Heart left ventricle (tissue), 16 donors: Measurements from ENCODE around the gene WWOX. TPM values are rescaled to one million over a fixed set of nuclear protein-coding genes. Genes with fewer than 3 reads are reported as not detected.

Experiments
- ATAC-seq, 4 donors: fragments of 200-7000 bp; cut with Tn5 transposase; one replicate each; pipeline ENCODE4 v1.9.1; 2020 to 2022; ENCODE audit warnings: moderate library complexity in 4 of 4, mild to moderate bottlenecking in 3 of 4, moderate number of reproducible peaks in 1 of 4
- DNase-seq, 5 donors: peaks; one replicate each; pipeline ENCODE4 v3.0.0-alpha.2; 2020
- H3K27ac ChIP-seq, 12 donors: fragments of 200-600 bp; sonication (generic) in 4 of 12; one replicate each; pipeline versions ENCODE4 v1.5.0 to v1.8.0; 2016 to 2022; ENCODE audit warnings: mild to moderate bottlenecking in 2 of 12
- H3K27me3 ChIP-seq, 9 donors: fragments of 200-600 bp; sonication (generic) in 2 of 9; one replicate each; pipeline versions ENCODE4 v1.5.1 to v1.8.0; 2016 to 2022; ENCODE audit warnings: mild to moderate bottlenecking in 3 of 9
- H3K36me3 ChIP-seq, 9 donors: fragments of 200-600 bp; sonication (generic) in 2 of 9; one replicate each; pipeline versions ENCODE4 v1.5.0 to v1.8.0; 2018 to 2022; ENCODE audit warnings: mild to moderate bottlenecking in 2 of 9
- H3K4me1 ChIP-seq, 12 donors: fragments of 200-600 bp; sonication (generic) in 4 of 12; one replicate each; pipeline versions ENCODE4 v1.5.0 to v1.8.0; 2016 to 2022; ENCODE audit warnings: mild to moderate bottlenecking in 3 of 12
- H3K4me3 ChIP-seq, 12 donors: fragments of 200-600 bp; sonication (generic) in 4 of 12; one replicate each; pipeline versions ENCODE4 v1.5.0 to v1.8.0; 2017 to 2022; ENCODE audit warnings: mild to moderate bottlenecking in 9 of 12, moderate library complexity in 4 of 12
- H3K9me3 ChIP-seq, 12 donors: fragments of 200-600 bp; sonication (generic) in 4 of 12; one replicate each; pipeline versions ENCODE4 v1.5.0 to v1.8.0; 2016 to 2022; ENCODE audit warnings: mild to moderate bottlenecking in 1 of 12
- POLR2A ChIP-seq, 2 donors: fragments of 450-650 bp; IDR thresholded peaks; one replicate each; pipeline ENCODE4 v1.6.1; 2017; ENCODE audit warnings: antibody characterized with exemption in 2 of 2, mild to moderate bottlenecking in 2 of 2, moderate library complexity in 2 of 2
- WGBS, 4 donors: extraction: QIAGEN DNeasy Blood & Tissue Kit in 2 of 4; methylation state at CpG; one replicate each; pipeline versions ENCODE4 v1.1.5 to v1.1.7; 2013 to 2018; 5-methylcytosine and 5-hydroxymethylcytosine counted together
- intact Hi-C, 10 donors: fragments of 100-400 bp; cut with DNase I; formaldehyde crosslinking; loops; one replicate each; pipeline versions ENCODE4 v1.11.1 to v1.14.2; 2022
- polyA plus RNA-seq, 2 donors: library from polyadenylated mRNA; stranded (reverse); fragments of 200-250 nt; gene quantifications; one replicate each; pipeline ENCODE4 v1.2.3, GENCODE V29; 2013
- total RNA-seq, 9 donors: library from RNA; depleted of rRNA in 2 of 9; stranded (reverse); fragments of >200 nt in 2 of 9; fragmentation: NEBNext Ultra II Directional in 3 of 9; extraction: Animal tissue kit (Norgen Biotek cat#: 25700) in 3 of 9; gene quantifications; one replicate each; pipeline versions ENCODE4 v1.1.0 to v1.2.4, GENCODE V29; 2016 to 2023
- TF ChIP-seq, protein P1 (sequence below), 12 donors: fragments of 200-600 bp; sonication (generic) in 4 of 12; IDR thresholded peaks; one replicate each; pipeline versions ENCODE4 v1.5.0 to v1.8.0; 2018 to 2022; ENCODE audit warnings: antibody characterized with exemption in 12 of 12, mild to moderate bottlenecking in 5 of 12
- donor health status: ischemic (EF 13 %, LVEDD 7.1; RV severe dilation, severe dysfunction).
- donor health status: healthy with polysubstance abuse.
- donor health status: DM: no; HTN: yes; CAD: no.
- donor health status: DM: no; HTN: no; CAD: no.
- donor health status: ischemic (EF 25% LVEDD 6.9; RV normal size, moderate dysfunction).
- donor health status: ischemic (EF 25% LVEDD 5.7; RV mildly dilated, moderate dysfunction).
- donor health status: healthy.
- donor health status: DM: yes; HTN: yes; CAD: no.
- donor health status: ischemic (EF 35%, LVEDD 5.7; RV mildly dilated, moderate dysfunction).
- donor health status: nonischemic (EF 11% LVEDD 7.7; RV severe dilation, severe dysfunction).
- donor health status: DM: yes; HTN: yes; CAD: no.
- donor health status: PGD.
- donor health status: ischemic (EF 29% LVEDD 5.4; RV normal size, mild dysfunction).
- donor health status: nonischemic (EF 23%, LVEDD 6.1; RV moderate dilation, normal function).

Gene WWOX
- total and polyA plus RNA-seq, 11 donors = 4.3 to 18.3 (median 9.1) TPM

GRCh38 chr16:78200623-78201096, 101.2 kb downstream of the WWOX start:
- intact Hi-C loops = loop anchor here in 1 of 10 donors (10.0 kb wide), 1 partner anchor 64 kb away; no protein-coding TSS in a partner anchor
- ATAC-seq (no peak), DNase-seq (no peak)
- no peaks in the 10 kb centered on the region for H3K9me3 ChIP-seq
- WGBS, 4 donors = 66 to 81% (median 77%) methylated on average over 6 of the region's 6 CpGs
- no peak overlapping the region for H3K27ac ChIP-seq
- peaks cover 0 to 4% (median 0%) of the 10 kb centered on the region in 12 donors for H3K4me1 ChIP-seq
- no peak overlapping the region for H3K4me3 ChIP-seq
- H3K27me3 ChIP-seq = no peaks in the 10 kb centered on the region
- no peaks in the 10 kb centered on the region for H3K36me3 ChIP-seq
- TF ChIP-seq, protein P1, sequence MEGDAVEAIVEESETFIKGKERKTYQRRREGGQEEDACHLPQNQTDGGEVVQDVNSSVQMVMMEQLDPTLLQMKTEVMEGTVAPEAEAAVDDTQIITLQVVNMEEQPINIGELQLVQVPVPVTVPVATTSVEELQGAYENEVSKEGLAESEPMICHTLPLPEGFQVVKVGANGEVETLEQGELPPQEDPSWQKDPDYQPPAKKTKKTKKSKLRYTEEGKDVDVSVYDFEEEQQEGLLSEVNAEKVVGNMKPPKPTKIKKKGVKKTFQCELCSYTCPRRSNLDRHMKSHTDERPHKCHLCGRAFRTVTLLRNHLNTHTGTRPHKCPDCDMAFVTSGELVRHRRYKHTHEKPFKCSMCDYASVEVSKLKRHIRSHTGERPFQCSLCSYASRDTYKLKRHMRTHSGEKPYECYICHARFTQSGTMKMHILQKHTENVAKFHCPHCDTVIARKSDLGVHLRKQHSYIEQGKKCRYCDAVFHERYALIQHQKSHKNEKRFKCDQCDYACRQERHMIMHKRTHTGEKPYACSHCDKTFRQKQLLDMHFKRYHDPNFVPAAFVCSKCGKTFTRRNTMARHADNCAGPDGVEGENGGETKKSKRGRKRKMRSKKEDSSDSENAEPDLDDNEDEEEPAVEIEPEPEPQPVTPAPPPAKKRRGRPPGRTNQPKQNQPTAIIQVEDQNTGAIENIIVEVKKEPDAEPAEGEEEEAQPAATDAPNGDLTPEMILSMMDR (IDR thresholded peaks at IDR 0.05) = no peak
- no peak for TF ChIP-seq POLR2A (IDR thresholded peaks at IDR 0.05)

DNA sequence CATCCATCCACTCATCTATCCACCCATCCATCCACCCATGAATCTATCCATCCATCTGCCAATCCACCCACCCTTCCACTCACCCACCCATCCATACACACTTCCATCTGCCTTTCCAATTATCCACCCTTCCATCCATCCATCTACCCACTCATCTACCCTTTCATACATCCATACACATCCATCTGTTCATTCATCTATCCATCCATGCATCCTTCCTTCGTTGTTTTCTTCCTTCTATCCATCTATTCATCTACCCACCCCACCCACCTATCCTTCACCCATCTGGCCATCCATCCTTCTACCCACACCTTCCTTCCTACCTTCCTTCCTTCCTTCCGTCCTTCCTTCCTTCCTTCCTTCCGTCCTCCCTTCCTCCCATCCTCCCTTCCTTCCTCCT, 106.1 kb downstream of the WWOX start:
- Histone ChIP-seq H3K4me1 (peaks cover 0 to 1% (median 0%) of the 10 kb centered on the region in 12 donors), H3K36me3 (no peaks in the 10 kb centered on the region), H3K27me3 (no peaks in the 10 kb centered on the region), H3K27ac (no peak overlapping the region), H3K9me3 (no peaks in the 10 kb centered on the region), H3K4me3 (no peak overlapping the region)
- DNase-seq (no peak), ATAC-seq (no peak)
- TF ChIP-seq, protein P1 (IDR thresholded peaks at IDR 0.05) = no peak
- no peak for TF ChIP-seq POLR2A (IDR thresholded peaks at IDR 0.05)
- intact Hi-C loops = loop anchor here in 1 of 10 donors (10.0 kb wide), 1 partner anchor 59 kb away; no protein-coding TSS in a partner anchor
- 83 to 87% (median 86%) methylated on average over 3 of the region's 3 CpGs for WGBS, 4 donors

- Histone ChIP-seq H3K4me3 (no peak overlapping the region), H3K4me1 (no peaks in the 10 kb centered on the region), H3K36me3 (no peaks in the 10 kb centered on the region), H3K27ac (no peak overlapping the region), H3K27me3 (no peaks in the 10 kb centered on the region), H3K9me3 (no peaks in the 10 kb centered on the region)
- TF ChIP-seq, protein P1 (IDR thresholded peaks at IDR 0.05) = no peak
- no peak for TF ChIP-seq POLR2A (IDR thresholded peaks at IDR 0.05)
- no peak for DNase-seq
- intact Hi-C loops = loop anchor here in 1 of 10 donors (10.0 kb wide), 1 partner anchor 58 kb away; no protein-coding TSS in a partner anchor
- 91 to 94% (median 93%) methylated on average over 2 of the region's 2 CpGs for WGBS, 4 donors
- ATAC-seq = no peak
Measured at GRCh38 chr16:78206623-78207223, 107.3 kb downstream of the WWOX start.

DNA sequence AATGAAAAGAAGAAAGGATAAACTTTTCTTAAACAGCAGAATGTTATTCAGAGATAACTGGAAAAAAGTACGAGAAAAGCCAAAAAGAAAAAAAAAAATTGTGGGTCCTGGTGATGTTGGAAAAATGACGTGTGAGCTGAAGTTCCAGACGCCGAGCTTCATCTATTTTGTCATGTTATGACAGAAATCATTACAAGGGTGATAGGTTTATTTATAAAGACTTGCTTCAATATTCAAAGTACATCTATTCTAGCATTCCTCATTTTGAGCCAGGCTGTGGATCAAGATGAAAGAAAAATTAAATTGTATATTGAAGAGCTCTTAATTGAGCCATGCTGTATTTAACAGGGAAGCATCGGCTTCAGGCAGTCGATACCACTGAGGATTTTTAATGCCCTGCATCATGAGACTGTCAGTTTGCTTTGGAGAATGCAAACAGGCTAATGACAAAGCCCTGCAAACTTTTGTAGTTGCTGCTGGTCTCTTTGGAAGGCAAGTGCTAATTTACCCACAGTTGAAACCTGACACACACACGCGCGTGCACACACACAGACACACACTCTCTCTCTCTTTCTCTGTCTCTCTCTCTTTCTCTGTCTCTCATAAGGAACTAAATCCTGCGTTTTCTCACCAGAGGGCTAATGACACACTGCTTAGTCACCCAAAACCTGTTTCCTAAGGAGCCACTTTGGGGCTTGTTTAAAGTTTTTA, 110.7 kb downstream of the WWOX start:
- Histone ChIP-seq H3K4me1 (no peaks in the 10 kb centered on the region), H3K36me3 (no peaks in the 10 kb centered on the region)

More for the DNA sequence above, 110.7 kb downstream of the WWOX start:
- intact Hi-C loops = loop anchor here in 1 of 10 donors (10.0 kb wide), 1 partner anchor 55 kb away; no protein-coding TSS in a partner anchor
- no peak for TF ChIP-seq POLR2A (IDR thresholded peaks at IDR 0.05)
- TF ChIP-seq, protein P1 (IDR thresholded peaks at IDR 0.05) = no peak
- H3K27me3 ChIP-seq = no peaks in the 10 kb centered on the region
- H3K4me3 ChIP-seq = no peak overlapping the region
- ATAC-seq (no peak), DNase-seq (no peak)
- H3K9me3 ChIP-seq = no peaks in the 10 kb centered on the region
- WGBS, 4 donors = 86 to 91% (median 89%) methylated on average over 10 of the region's 10 CpGs
- H3K27ac ChIP-seq = no peak overlapping the region
